A549 (cell line): ENCODE measurements around the gene FOXP1. TPM values are rescaled to one million over a fixed set of nuclear protein-coding genes. Genes with fewer than 3 reads are reported as not detected.

ENCODE experiments used
- ATAC-seq, 2 experiments: fragments of 200-7000 bp in 1 of 2; fragments of >200 bp in 1 of 2; cut with Nextera tagmentation in 1 of 2; cut with Tn5 transposase in 1 of 2; 3 replicates each; pipeline versions ENCODE4 v1.8.0 to v1.9.1; 2018 to 2020; ENCODE audit warnings: mild to moderate bottlenecking in 1 of 2, moderate library complexity in 1 of 2
- CTCF ChIA-PET: fragments of 300-600 bp; sonication (Branson Sonifier 250); formaldehyde crosslinking; extraction: SDS; loops from one replicate; lab custom pipeline; 2021; ENCODE audit warnings: antibody characterized with exemption, inconsistent platforms; lab: Yijun Ruan, JAX
- POLR2A ChIA-PET: fragments of 350-600 bp; formaldehyde crosslinking; extraction: SDS; loops from one replicate; lab custom pipeline; 2021; ENCODE audit warnings: antibody characterized with exemption, inconsistent platforms; lab: Yijun Ruan, JAX
- DNase-seq, 2 experiments: peaks; one replicate each; pipeline versions ENCODE4 v3.0.0 to v3.0.0-alpha.2; 2011 to 2016; ENCODE audit warnings: low read depth in 1 of 2, low spot score in 1 of 2
- FAIRE-seq: peaks from 2 replicates; lab custom pipeline; 2011; peaks lifted over from hg19 to GRCh38; lab: Jason Lieb, UNC
- H3K27ac ChIP-seq, 2 experiments: fragments of >200 bp; sonication (Bioruptor Twin); formaldehyde crosslinking; 3 replicates each; pipeline ENCODE4 v1.5.1; 2016 to 2017
- H3K4me1 ChIP-seq: fragments of >200 bp; sonication (Bioruptor Twin); formaldehyde crosslinking; 3 replicates; pipeline ENCODE4 v1.6.1; 2016
- H3K4me2 ChIP-seq: fragments of >200 bp; sonication (Bioruptor Twin); formaldehyde crosslinking; 3 replicates; pipeline ENCODE4 v1.6.1; 2016
- H3K4me3 ChIP-seq: fragments of >200 bp; sonication (Bioruptor Twin); formaldehyde crosslinking; 3 replicates; pipeline ENCODE4 v1.5.1; 2016
- H3K9me3 ChIP-seq: fragments of >200 bp; sonication (Bioruptor Twin); formaldehyde crosslinking; 3 replicates; pipeline ENCODE4 v1.6.1; 2016
- ATOH8 ChIP-seq: fragments of 250-450 bp; sonication (Bioruptor Pico); IDR thresholded peaks from 2 replicates; pipeline ENCODE4 v1.5.0; 2020; ENCODE audit warnings: low read depth, mild to moderate bottlenecking, moderate library complexity
- BHLHE40 ChIP-seq: IDR thresholded peaks from 2 replicates; pipeline ENCODE4 v1.6.1; 2012; ENCODE audit warnings: low read depth, low read length, inconsistent platforms
- CBX2 ChIP-seq: fragments of 200-600 bp; sonication (generic); IDR thresholded peaks from 2 replicates; pipeline ENCODE4 v1.6.1; 2016; ENCODE audit warnings: low read depth, mild to moderate bottlenecking, borderline replicate concordance
- CEBPB ChIP-seq, 2 experiments: fragments of >200 bp in 1 of 2; sonication (Bioruptor Twin) in 1 of 2; formaldehyde crosslinking in 1 of 2; IDR thresholded peaks; 2 replicates each; pipeline ENCODE4 v1.6.1; 2012 to 2016
- CHD2 ChIP-seq: fragments of 150-350 bp; IDR thresholded peaks from 2 replicates; pipeline ENCODE4 v1.6.1; 2014; ENCODE audit warnings: low read length; ENCODE audit not compliant: partially characterized antibody
- ELK1 ChIP-seq: fragments of 150-350 bp; IDR thresholded peaks from 2 replicates; pipeline ENCODE4 v1.6.1; 2014; ENCODE audit warnings: low read depth, mild to moderate bottlenecking, low read length
- FOSB ChIP-seq: fragments of 250-450 bp; sonication (Bioruptor Pico); IDR thresholded peaks from 2 replicates; pipeline ENCODE4 v1.5.0; 2020; ENCODE audit warnings: mild to moderate bottlenecking, moderate library complexity
- FOSL2 ChIP-seq, 2 experiments: fragments of 450-650 bp in 1 of 2; fragments of >200 bp in 1 of 2; sonication (Bioruptor Twin) in 1 of 2; formaldehyde crosslinking; IDR thresholded peaks; 2 replicates each; pipeline versions ENCODE4 v1.5.0 to v1.6.1; 2016 to 2020; ENCODE audit warnings: mild to moderate bottlenecking in 1 of 2, moderate library complexity in 1 of 2
- HDAC2 ChIP-seq: fragments of 200-600 bp; sonication (generic); IDR thresholded peaks from 2 replicates; pipeline ENCODE4 v1.6.1; 2016
- HES2 ChIP-seq: fragments of >200 bp; sonication (Bioruptor Twin); formaldehyde crosslinking; IDR thresholded peaks from 2 replicates; pipeline ENCODE4 v1.6.1; 2016
- HMGXB4 ChIP-seq: fragments of 250-450 bp; sonication (Bioruptor Pico); IDR thresholded peaks from 2 replicates; pipeline ENCODE4 v1.5.0; 2021; ENCODE audit warnings: mild to moderate bottlenecking, moderate library complexity, borderline replicate concordance
- JUNB ChIP-seq: fragments of >200 bp; sonication (Bioruptor Twin); formaldehyde crosslinking; IDR thresholded peaks from 2 replicates; pipeline ENCODE4 v1.6.1; 2016
- MAFK ChIP-seq: fragments of 450-650 bp; IDR thresholded peaks from 2 replicates; pipeline ENCODE4 v1.6.1; 2014; ENCODE audit not compliant: partially characterized antibody
- MYC ChIP-seq: IDR thresholded peaks from 2 replicates; pipeline ENCODE4 v1.6.1; 2012; ENCODE audit warnings: mild to moderate bottlenecking, inconsistent platforms, low read length, improper control_type of control experiment, borderline replicate concordance
- NFE2L2 ChIP-seq: fragments of 150-350 bp; conservative IDR thresholded peaks from 2 replicates; pipeline ENCODE4 v1.6.1; 2014; ENCODE audit warnings: low read length
- PHF8 ChIP-seq: fragments of 200-600 bp; sonication (generic); IDR thresholded peaks from 2 replicates; pipeline ENCODE4 v1.6.1; 2016; ENCODE audit warnings: low read depth, mild to moderate bottlenecking, antibody characterized with exemption, moderate library complexity, borderline replicate concordance
- POLR2A ChIP-seq: IDR thresholded peaks from 2 replicates; pipeline ENCODE4 v1.6.1; 2012; ENCODE audit warnings: mild to moderate bottlenecking, low read length
- RAD21 ChIP-seq, 2 experiments: fragments of >200 bp in 1 of 2; sonication (Bioruptor Twin) in 1 of 2; formaldehyde crosslinking in 1 of 2; IDR thresholded peaks in 1 of 2; conservative IDR thresholded peaks in 1 of 2; 2 replicates in 1 of 2; 3 replicates in 1 of 2; pipeline ENCODE4 v1.6.1; 2012 to 2018; ENCODE audit warnings: inconsistent platforms in 1 of 2
- RCOR1 ChIP-seq: fragments of 150-350 bp; IDR thresholded peaks from 2 replicates; pipeline ENCODE4 v1.6.1; 2014; ENCODE audit warnings: antibody characterized with exemption, low read length, low read depth
- RFX5 ChIP-seq: fragments of 450-650 bp; IDR thresholded peaks from 2 replicates; pipeline ENCODE4 v1.7.1; 2014; ENCODE audit warnings: antibody characterized with exemption, mild to moderate bottlenecking, moderate library complexity
- RNF2 ChIP-seq: fragments of 200-600 bp; sonication (generic); IDR thresholded peaks from 2 replicates; pipeline ENCODE4 v1.6.1; 2016; ENCODE audit warnings: low read depth, mild to moderate bottlenecking, antibody characterized with exemption, moderate library complexity, borderline replicate concordance
- USF2 ChIP-seq: fragments of 450-650 bp; IDR thresholded peaks from 2 replicates; pipeline ENCODE4 v1.6.1; 2014; ENCODE audit warnings: antibody characterized with exemption
- WGBS: methylation state at CpG from one replicate; pipeline ENCODE4 v1.1.6; 2017; ENCODE audit errors: missing lambda C conversion rate; 5-methylcytosine and 5-hydroxymethylcytosine counted together
- polyA plus RNA-seq, 4 experiments: library from polyadenylated mRNA; depleted of rRNA in 3 of 4; stranded (reverse); fragments of >200 nt; fragmentation: RNase III in 1 of 4; extraction: RNeasy Plus Mini Kit Qiagen cat#74134 plus additional on column Dnase treatment in 1 of 4; gene quantifications; 2 replicates in 3 of 4; 3 replicates in 1 of 4; pipeline ENCODE4 v1.2.3, GENCODE V29; 2011 to 2017

The FOXP1 gene
- polyA plus RNA-seq, 2 of the 4 experiments (the other 2 are of a cell fraction), result 12.8 to 13.9 TPM

GRCh38 chr3:70999730-71000129, 583.8 kb downstream of the FOXP1 start:
- ATAC-seq, result no peak
- no peaks in the 10 kb centered on the region for H3K4me1 ChIP-seq
- H3K4me2 ChIP-seq, result no peak overlapping the region
- H3K9me3 ChIP-seq, result no peaks in the 10 kb centered on the region
- TF ChIP-seq NFE2L2, result no peak
- TF ChIP-seq MAFK, result no peak
- TF ChIP-seq FOSL2 (IDR thresholded peaks at IDR 0.05), result no peak
- TF ChIP-seq FOSL2 (CRISPR knock-in tag; IDR thresholded peaks at IDR 0.05), result peak; percentile 23; the same call in 1 of the 2 replicates
- WGBS, result 81% methylated on average over 4 of the region's 4 CpGs
- no peak for DNase-seq
- H3K27ac ChIP-seq, result no peak overlapping the region
- FAIRE-seq, result no peak
- no peak overlapping the region for H3K4me3 ChIP-seq
- ChIA-PET CTCF (no interaction called here), POLR2A (no interaction called here)

- Histone ChIP-seq H3K27ac (no peak overlapping the region), H3K4me2 (no peak overlapping the region), H3K4me3 (no peak overlapping the region), H3K4me1 (no peaks in the 10 kb centered on the region), H3K9me3 (no peaks in the 10 kb centered on the region)
- 93% methylated on average over 7 of the region's 7 CpGs for WGBS
- CTCF ChIA-PET, result interaction anchor here (1.3 to 2.5 kb wide), 2 partner anchors 10 to 279 kb away, joined by 4 to 11 read pairs; no protein-coding TSS in a partner anchor
- DNase-seq (no peak), FAIRE-seq (no peak), ATAC-seq (no peak)
- POLR2A ChIA-PET, result no interaction called here
- TF ChIP-seq ATOH8 (CRISPR knock-in tag) (no peak), PHF8 (no peak)
These were observed 587.4 kb downstream of the FOXP1 start for GRCh38 chr3:70996082-70996481.

- Histone ChIP-seq H3K4me1 (peaks cover 1% of the 10 kb centered on the region; the same call in 2 of the 3 replicates), H3K9me3 (no peaks in the 10 kb centered on the region), H3K4me2 (no peak overlapping the region), H3K4me3 (no peak overlapping the region), H3K27ac (no peak overlapping the region)
- WGBS, result 86% methylated on average over 3 of the region's 3 CpGs
- FAIRE-seq (no peak), ATAC-seq (no peak), DNase-seq (no peak)
- CTCF ChIA-PET, result interaction anchor here (0.7 to 2.5 kb wide), 4 partner anchors 10 to 501 kb away, joined by 3 to 11 read pairs (median 4); no protein-coding TSS in a partner anchor
- TF ChIP-seq USF2 (peak; percentile 46), RNF2 (no peak)
- POLR2A ChIA-PET, result no interaction called here
These were observed 588.9 kb downstream of the FOXP1 start for GRCh38 chr3:70994644-70995043.

GRCh38 chr3:70992562-70993204, 590.8 kb downstream of the FOXP1 start:
- TF ChIP-seq MYC (no peak), RAD21 (conservative IDR thresholded peaks at IDR 0.05 in 1 of 2, IDR thresholded peaks at IDR 0.05 in 1 of 2) (no peak), RCOR1 (no peak), CHD2 (no peak), RFX5 (no peak), JUNB (no peak), CBX2 (no peak), PHF8 (no peak), BHLHE40 (no peak), CEBPB (IDR thresholded peaks at IDR 0.05) (no peak), POLR2A (no peak), HES2 (no peak), ELK1 (no peak), HDAC2 (no peak), HMGXB4 (no peak), FOSB (CRISPR knock-in tag) (no peak)
- Histone ChIP-seq H3K4me2 (no peak overlapping the region), H3K4me1 (peaks cover 8% of the 10 kb centered on the region; the same call in 2 of the 3 replicates), H3K4me3 (no peak overlapping the region), H3K27ac (no peak overlapping the region), H3K9me3 (no peaks in the 10 kb centered on the region)
- ChIA-PET POLR2A (no interaction called here), CTCF (interaction anchor here (1.4 kb wide), 1 partner anchor 8 kb away, joined by 3 read pairs; no protein-coding TSS in a partner anchor)
- ATAC-seq (no peak), DNase-seq (no peak), FAIRE-seq (no peak)
- WGBS, result 82% methylated on average over 11 of the region's 11 CpGs
